ENCODE measurements around the gene LAMB4. TPM values are rescaled to one million over a fixed set of nuclear protein-coding genes. Genes with fewer than 3 reads are reported as not detected.

The LAMB4 gene
- total RNA-seq, 2 donors from 2014 or later, result 0.85 TPM; not detected in 1

- Histone ChIP-seq H3K9me3 (no peaks in the 10 kb centered on the region), H3K4me1 (replicated peaks) (no peaks in the 10 kb centered on the region), H3K36me3 (no peaks in the 10 kb centered on the region), H3K27ac (no peak overlapping the region), H3K27me3 (replicated peaks; ENCODE audit: insufficient read depth) (no peaks in the 10 kb centered on the region), H3K4me3 (no peak overlapping the region)
- DNase-seq (ENCODE audit: low spot score), result no peak
- TF ChIP-seq POLR2AphosphoS5 (IDR thresholded peaks at IDR 0.05) (no peak), POLR2A (IDR thresholded peaks at IDR 0.05) (no peak), CTCF (IDR thresholded peaks at IDR 0.05) (no peak)
- WGBS, result 95% methylated on average over 8 of the region's 8 CpGs
- intact Hi-C loops (cut with DNase I), result no loop called here
Observed at GRCh38 chr7:108012499-108013430, 117.4 kb downstream of the LAMB4 start.

- Histone ChIP-seq H3K27ac (peak overlapping the region in 1 of 2 donors; percentile 4), H3K4me1 (replicated peaks) (no peaks in the 10 kb centered on the region), H3K27me3 (replicated peaks; ENCODE audit: insufficient read depth) (no peaks in the 10 kb centered on the region), H3K4me3 (no peak overlapping the region), H3K36me3 (no peaks in the 10 kb centered on the region), H3K9me3 (no peaks in the 10 kb centered on the region)
- WGBS, result 47% methylated on average over 1 of the region's 1 CpG
- intact Hi-C loops (cut with DNase I), result no loop called here
- DNase-seq (ENCODE audit: low spot score), result no peak
- TF ChIP-seq POLR2A (IDR thresholded peaks at IDR 0.05) (no peak), POLR2AphosphoS5 (IDR thresholded peaks at IDR 0.05) (no peak), CTCF (IDR thresholded peaks at IDR 0.05) (no peak)
Observed at GRCh38 chr7:108010377-108010776, 119.8 kb downstream of the LAMB4 start.

GRCh38 chr7:108009873-108010272 is 120.3 kb downstream of the LAMB4 start:
- Histone ChIP-seq H3K36me3 (no peaks in the 10 kb centered on the region), H3K4me1 (replicated peaks) (no peaks in the 10 kb centered on the region), H3K27me3 (replicated peaks; ENCODE audit: insufficient read depth) (no peaks in the 10 kb centered on the region), H3K9me3 (no peaks in the 10 kb centered on the region), H3K4me3 (no peak overlapping the region), H3K27ac (no peak overlapping the region)
- intact Hi-C loops (cut with DNase I), result loop anchor here (10.0 kb wide), 1 partner anchor 135 kb away; no protein-coding TSS in a partner anchor
- WGBS, result 63% methylated on average over 4 of the region's 4 CpGs
- DNase-seq (ENCODE audit: low spot score), result no peak
- TF ChIP-seq CTCF (IDR thresholded peaks at IDR 0.05), result no peak
- no peak for TF ChIP-seq POLR2AphosphoS5 (IDR thresholded peaks at IDR 0.05)
- no peak for TF ChIP-seq POLR2A (IDR thresholded peaks at IDR 0.05)

GRCh38 chr7:108008827-108009226 is 121.3 kb downstream of the LAMB4 start:
- Histone ChIP-seq H3K27me3 (replicated peaks; ENCODE audit: insufficient read depth) (no peaks in the 10 kb centered on the region), H3K36me3 (no peaks in the 10 kb centered on the region), H3K27ac (no peak overlapping the region), H3K4me1 (replicated peaks) (no peaks in the 10 kb centered on the region), H3K4me3 (no peak overlapping the region), H3K9me3 (no peaks in the 10 kb centered on the region)
- DNase-seq (ENCODE audit: low spot score), result no peak
- no peak for TF ChIP-seq POLR2A (IDR thresholded peaks at IDR 0.05)
- no peak for TF ChIP-seq POLR2AphosphoS5 (IDR thresholded peaks at IDR 0.05)
- TF ChIP-seq CTCF (IDR thresholded peaks at IDR 0.05), result no peak
- intact Hi-C loops (cut with DNase I), result loop anchor here (10.0 kb wide), 1 partner anchor 136 kb away; no protein-coding TSS in a partner anchor

All from prostate gland (tissue), 2 donors.